ENCODE data around the gene ZFYVE19. TPM values are rescaled to one million over a fixed set of nuclear protein-coding genes. Genes with fewer than 3 reads are reported as not detected.

The ZFYVE19 gene
- total and polyA plus RNA-seq, 12 donors = 11.9 to 29.2 (median 17.9) TPM

- TF ChIP-seq, protein P1, sequence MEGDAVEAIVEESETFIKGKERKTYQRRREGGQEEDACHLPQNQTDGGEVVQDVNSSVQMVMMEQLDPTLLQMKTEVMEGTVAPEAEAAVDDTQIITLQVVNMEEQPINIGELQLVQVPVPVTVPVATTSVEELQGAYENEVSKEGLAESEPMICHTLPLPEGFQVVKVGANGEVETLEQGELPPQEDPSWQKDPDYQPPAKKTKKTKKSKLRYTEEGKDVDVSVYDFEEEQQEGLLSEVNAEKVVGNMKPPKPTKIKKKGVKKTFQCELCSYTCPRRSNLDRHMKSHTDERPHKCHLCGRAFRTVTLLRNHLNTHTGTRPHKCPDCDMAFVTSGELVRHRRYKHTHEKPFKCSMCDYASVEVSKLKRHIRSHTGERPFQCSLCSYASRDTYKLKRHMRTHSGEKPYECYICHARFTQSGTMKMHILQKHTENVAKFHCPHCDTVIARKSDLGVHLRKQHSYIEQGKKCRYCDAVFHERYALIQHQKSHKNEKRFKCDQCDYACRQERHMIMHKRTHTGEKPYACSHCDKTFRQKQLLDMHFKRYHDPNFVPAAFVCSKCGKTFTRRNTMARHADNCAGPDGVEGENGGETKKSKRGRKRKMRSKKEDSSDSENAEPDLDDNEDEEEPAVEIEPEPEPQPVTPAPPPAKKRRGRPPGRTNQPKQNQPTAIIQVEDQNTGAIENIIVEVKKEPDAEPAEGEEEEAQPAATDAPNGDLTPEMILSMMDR (IDR thresholded peaks at IDR 0.05) = no peak
- intact Hi-C loops (cut with DNase I) = no loop called here
- Histone ChIP-seq H3K9me3 (no peaks in the 10 kb centered on the region), H3K4me3 (no peak overlapping the region), H3K4me1 (peaks cover 0 to 25% (median 14%) of the 10 kb centered on the region in 9 donors), H3K27me3 (no peaks in the 10 kb centered on the region), H3K27ac (peak overlapping the region in 2 of 10 donors; percentile 6 to 33), H3K36me3 (peaks cover 0 to 34% (median 0%) of the 10 kb centered on the region in 9 donors)
- DNase-seq (no peak), ATAC-seq (peak in 2 of 8 donors; percentile 30 to 34)
- WGBS, 2 donors = 43 to 47% methylated on average over 4 of the region's 4 CpGs
These were observed 19.5 kb upstream of the ZFYVE19 start for GRCh38 chr15:40787344-40787841.

DNA sequence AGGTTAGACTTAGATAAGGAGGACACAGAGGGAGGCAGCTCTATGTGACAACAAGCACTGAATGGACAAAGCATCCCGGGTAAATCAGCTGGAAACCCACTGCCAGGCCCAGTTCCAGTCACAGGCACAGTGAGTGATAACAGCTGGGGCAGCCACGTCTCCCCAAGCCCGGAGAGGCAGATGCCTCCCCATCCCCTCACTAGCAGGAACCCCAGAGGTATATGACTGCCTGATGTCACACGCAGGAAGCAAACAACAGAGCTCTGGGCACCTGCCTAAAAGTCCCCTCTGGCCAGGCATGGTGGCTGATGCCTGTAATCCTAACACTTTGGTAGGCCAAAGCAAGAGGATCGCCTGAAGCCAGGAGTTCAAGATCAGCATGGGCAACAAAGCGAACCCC is 18.9 kb upstream of the ZFYVE19 start:
- TF ChIP-seq, protein P1 (IDR thresholded peaks at IDR 0.05) = no peak
- no peak for DNase-seq
- Histone ChIP-seq H3K4me3 (no peak overlapping the region), H3K36me3 (peaks cover 0 to 37% (median 0%) of the 10 kb centered on the region in 9 donors), H3K27ac (peak overlapping the region in 2 of 10 donors; percentile 6 to 33), H3K4me1 (peaks cover 0 to 25% (median 14%) of the 10 kb centered on the region in 9 donors), H3K27me3 (no peaks in the 10 kb centered on the region), H3K9me3 (no peaks in the 10 kb centered on the region)
- WGBS, 2 donors = 61 to 64% methylated on average over 6 of the region's 6 CpGs
- intact Hi-C loops (cut with DNase I) = no loop called here
- ATAC-seq = no peak

- Histone ChIP-seq H3K4me1 (peaks cover 0 to 35% (median 16%) of the 10 kb centered on the region in 9 donors), H3K9me3 (no peaks in the 10 kb centered on the region), H3K27ac (no peak overlapping the region), H3K36me3 (peaks cover 0 to 37% (median 0%) of the 10 kb centered on the region in 9 donors), H3K4me3 (no peak overlapping the region), H3K27me3 (no peaks in the 10 kb centered on the region)
- TF ChIP-seq, protein P1 (IDR thresholded peaks at IDR 0.05) = no peak
- DNase-seq (no peak), ATAC-seq (peak in 1 of 8 donors; percentile 17)
- intact Hi-C loops (cut with DNase I) = no loop called here
- 78 to 90% methylated on average over 5 of the region's 5 CpGs for WGBS, 2 donors
These were observed 17.8 kb upstream of the ZFYVE19 start for GRCh38 chr15:40789119-40789518.

- Histone ChIP-seq H3K4me1 (peaks cover 0 to 43% (median 22%) of the 10 kb centered on the region in 9 donors), H3K4me3 (no peak overlapping the region), H3K27ac (no peak overlapping the region), H3K36me3 (peaks cover 0 to 33% (median 0%) of the 10 kb centered on the region in 9 donors), H3K27me3 (no peaks in the 10 kb centered on the region), H3K9me3 (no peaks in the 10 kb centered on the region)
- ATAC-seq (no peak), DNase-seq (no peak)
- TF ChIP-seq, protein P1 (IDR thresholded peaks at IDR 0.05) = no peak
- WGBS, 2 donors = 95 to 97% methylated on average over 8 of the region's 8 CpGs
- intact Hi-C loops (cut with DNase I) = no loop called here
These were observed 16.9 kb upstream of the ZFYVE19 start for GRCh38 chr15:40789999-40790398.

All from heart right ventricle (tissue), 16 donors.